ENCODE data around the gene WFDC1. TPM values are rescaled to one million over a fixed set of nuclear protein-coding genes. Genes with fewer than 3 reads are reported as not detected.

Gene WFDC1
- total RNA-seq, 1 experiment from 2014 or later, result not detected

DNA sequence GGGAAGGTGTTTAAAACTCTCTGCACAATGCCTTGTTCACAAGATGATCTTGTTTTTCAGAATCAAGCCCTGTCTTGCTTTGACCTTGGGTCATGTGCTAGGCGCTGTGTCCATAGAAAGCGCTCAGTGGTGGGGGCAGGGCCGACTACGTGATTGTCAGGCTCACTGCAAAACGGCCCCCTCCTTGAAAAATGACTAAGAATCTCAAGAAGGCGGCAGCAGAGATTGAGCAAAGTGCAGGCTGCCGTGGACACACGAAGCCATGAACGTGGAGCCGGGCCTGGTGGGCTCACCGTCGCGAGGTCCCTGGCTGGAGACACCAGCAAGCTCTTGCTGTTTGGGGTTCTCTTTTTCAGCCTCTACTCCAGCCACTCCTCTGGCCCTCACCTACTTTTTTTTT is 83.9 kb downstream of the WFDC1 start:
- Histone ChIP-seq H3K27ac (ENCODE audit: low read length) (no peak overlapping the region), H3K9me3 (ENCODE audit: control insufficient read depth, insufficient read depth, low read depth, low read length) (no peaks in the 10 kb centered on the region), H3K4me1 (ENCODE audit: control insufficient read depth, insufficient read depth, low read length) (no peaks in the 10 kb centered on the region), H3K4me3 (ENCODE audit: low read depth in 2 of 2, low read length in 2 of 2) (no peak overlapping the region), H3K27me3 (ENCODE audit: control insufficient read depth, insufficient read depth, low read length) (no peaks in the 10 kb centered on the region), H3K36me3 (ENCODE audit: control insufficient read depth, insufficient read depth, low read length) (no peaks in the 10 kb centered on the region)
- ATAC-seq (no peak), DNase-seq (ENCODE audit: low read depth, low spot score) (no peak)
- TF ChIP-seq SIN3A (IDR thresholded peaks at IDR 0.05; ENCODE audit: borderline replicate concordance, insufficient read depth, low read depth, low read length), result no peak
- TF ChIP-seq, protein P1, sequence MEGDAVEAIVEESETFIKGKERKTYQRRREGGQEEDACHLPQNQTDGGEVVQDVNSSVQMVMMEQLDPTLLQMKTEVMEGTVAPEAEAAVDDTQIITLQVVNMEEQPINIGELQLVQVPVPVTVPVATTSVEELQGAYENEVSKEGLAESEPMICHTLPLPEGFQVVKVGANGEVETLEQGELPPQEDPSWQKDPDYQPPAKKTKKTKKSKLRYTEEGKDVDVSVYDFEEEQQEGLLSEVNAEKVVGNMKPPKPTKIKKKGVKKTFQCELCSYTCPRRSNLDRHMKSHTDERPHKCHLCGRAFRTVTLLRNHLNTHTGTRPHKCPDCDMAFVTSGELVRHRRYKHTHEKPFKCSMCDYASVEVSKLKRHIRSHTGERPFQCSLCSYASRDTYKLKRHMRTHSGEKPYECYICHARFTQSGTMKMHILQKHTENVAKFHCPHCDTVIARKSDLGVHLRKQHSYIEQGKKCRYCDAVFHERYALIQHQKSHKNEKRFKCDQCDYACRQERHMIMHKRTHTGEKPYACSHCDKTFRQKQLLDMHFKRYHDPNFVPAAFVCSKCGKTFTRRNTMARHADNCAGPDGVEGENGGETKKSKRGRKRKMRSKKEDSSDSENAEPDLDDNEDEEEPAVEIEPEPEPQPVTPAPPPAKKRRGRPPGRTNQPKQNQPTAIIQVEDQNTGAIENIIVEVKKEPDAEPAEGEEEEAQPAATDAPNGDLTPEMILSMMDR (IDR thresholded peaks at IDR 0.05), result no peak
- TF ChIP-seq, protein P2, sequence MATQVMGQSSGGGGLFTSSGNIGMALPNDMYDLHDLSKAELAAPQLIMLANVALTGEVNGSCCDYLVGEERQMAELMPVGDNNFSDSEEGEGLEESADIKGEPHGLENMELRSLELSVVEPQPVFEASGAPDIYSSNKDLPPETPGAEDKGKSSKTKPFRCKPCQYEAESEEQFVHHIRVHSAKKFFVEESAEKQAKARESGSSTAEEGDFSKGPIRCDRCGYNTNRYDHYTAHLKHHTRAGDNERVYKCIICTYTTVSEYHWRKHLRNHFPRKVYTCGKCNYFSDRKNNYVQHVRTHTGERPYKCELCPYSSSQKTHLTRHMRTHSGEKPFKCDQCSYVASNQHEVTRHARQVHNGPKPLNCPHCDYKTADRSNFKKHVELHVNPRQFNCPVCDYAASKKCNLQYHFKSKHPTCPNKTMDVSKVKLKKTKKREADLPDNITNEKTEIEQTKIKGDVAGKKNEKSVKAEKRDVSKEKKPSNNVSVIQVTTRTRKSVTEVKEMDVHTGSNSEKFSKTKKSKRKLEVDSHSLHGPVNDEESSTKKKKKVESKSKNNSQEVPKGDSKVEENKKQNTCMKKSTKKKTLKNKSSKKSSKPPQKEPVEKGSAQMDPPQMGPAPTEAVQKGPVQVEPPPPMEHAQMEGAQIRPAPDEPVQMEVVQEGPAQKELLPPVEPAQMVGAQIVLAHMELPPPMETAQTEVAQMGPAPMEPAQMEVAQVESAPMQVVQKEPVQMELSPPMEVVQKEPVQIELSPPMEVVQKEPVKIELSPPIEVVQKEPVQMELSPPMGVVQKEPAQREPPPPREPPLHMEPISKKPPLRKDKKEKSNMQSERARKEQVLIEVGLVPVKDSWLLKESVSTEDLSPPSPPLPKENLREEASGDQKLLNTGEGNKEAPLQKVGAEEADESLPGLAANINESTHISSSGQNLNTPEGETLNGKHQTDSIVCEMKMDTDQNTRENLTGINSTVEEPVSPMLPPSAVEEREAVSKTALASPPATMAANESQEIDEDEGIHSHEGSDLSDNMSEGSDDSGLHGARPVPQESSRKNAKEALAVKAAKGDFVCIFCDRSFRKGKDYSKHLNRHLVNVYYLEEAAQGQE (IDR thresholded peaks at IDR 0.05; ENCODE audit: insufficient read depth in 1 of 2, low read depth in 2 of 2, low read length in 1 of 2), result no peak
- no peak for TF ChIP-seq TCF7L2 (IDR thresholded peaks at IDR 0.05; ENCODE audit: low read depth, low read length)
- no peak for TF ChIP-seq POLR2AphosphoS5 (IDR thresholded peaks at IDR 0.05; ENCODE audit: low read depth, low read length)
- ChIA-PET POLR2A (no interaction called here), CTCF (no interaction called here)
- BruUV-seq (replicated peaks), result no TSS peak
- in situ Hi-C loops (cut with HindIII; ENCODE audit: low pct_unique_long_range_greater_than_20kb, low sequenced_read_pairs), result no loop called here
- intact Hi-C loops (cut with micrococcal nuclease; ENCODE audit: unreplicated experiment), result no loop called here

DNA sequence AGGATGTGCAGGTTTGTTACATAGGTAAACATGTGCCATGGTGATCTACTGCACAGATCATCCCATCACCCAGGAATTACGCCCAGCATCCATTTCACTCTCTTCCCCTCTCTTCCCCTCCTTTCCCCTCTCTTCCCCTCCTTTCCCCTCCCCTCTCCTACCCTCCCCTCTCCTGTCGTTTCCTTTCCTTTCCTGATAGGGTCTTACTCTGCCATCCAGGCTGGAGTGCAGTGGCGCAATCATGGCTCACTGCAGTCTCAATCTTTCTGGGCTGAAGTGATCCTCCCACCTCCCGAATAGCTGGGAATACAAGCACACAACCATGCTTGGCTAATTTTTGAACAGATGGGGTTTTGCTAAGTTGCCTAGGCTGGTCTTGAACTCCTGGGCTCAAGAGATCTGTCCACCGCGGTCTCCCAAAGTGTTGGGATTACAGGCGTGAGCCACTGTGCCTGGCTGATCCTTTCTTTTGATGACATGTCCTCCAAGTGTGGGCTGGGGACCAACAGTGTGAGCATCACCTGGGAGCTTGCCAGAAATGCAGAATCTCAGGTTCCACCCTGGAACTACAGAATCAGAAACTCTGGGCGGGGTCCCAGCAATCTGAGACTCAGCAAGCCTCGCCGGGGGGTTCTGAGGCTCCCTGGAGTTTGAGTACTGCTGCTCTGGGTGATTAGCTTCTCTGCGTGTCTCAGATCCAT is 84.5 kb downstream of the WFDC1 start:
- Histone ChIP-seq H3K4me1 (ENCODE audit: control insufficient read depth, insufficient read depth, low read length) (no peaks in the 10 kb centered on the region), H3K27ac (ENCODE audit: low read length) (no peak overlapping the region), H3K27me3 (ENCODE audit: control insufficient read depth, insufficient read depth, low read length) (no peaks in the 10 kb centered on the region), H3K4me3 (ENCODE audit: low read depth in 2 of 2, low read length in 2 of 2) (no peak overlapping the region), H3K9me3 (ENCODE audit: control insufficient read depth, insufficient read depth, low read depth, low read length) (no peaks in the 10 kb centered on the region), H3K36me3 (ENCODE audit: control insufficient read depth, insufficient read depth, low read length) (no peaks in the 10 kb centered on the region)
- BruUV-seq (replicated peaks), result no TSS peak
- in situ Hi-C loops (cut with HindIII; ENCODE audit: low pct_unique_long_range_greater_than_20kb, low sequenced_read_pairs), result no loop called here
- ChIA-PET POLR2A (no interaction called here), CTCF (interaction anchor here (0.7 kb wide), 1 partner anchor 195 kb away, joined by 18 read pairs; no protein-coding TSS in a partner anchor)
- intact Hi-C loops (cut with micrococcal nuclease; ENCODE audit: unreplicated experiment), result no loop called here
- TF ChIP-seq TCF7L2 (IDR thresholded peaks at IDR 0.05; ENCODE audit: low read depth, low read length) (no peak), SIN3A (IDR thresholded peaks at IDR 0.05; ENCODE audit: borderline replicate concordance, insufficient read depth, low read depth, low read length) (no peak), POLR2AphosphoS5 (IDR thresholded peaks at IDR 0.05; ENCODE audit: low read depth, low read length) (no peak)
- TF ChIP-seq, protein P2 (IDR thresholded peaks at IDR 0.05; ENCODE audit: insufficient read depth in 1 of 2, low read depth in 2 of 2, low read length in 1 of 2), result no peak
- TF ChIP-seq, protein P1 (IDR thresholded peaks at IDR 0.05), result no peak
- no peak for ATAC-seq
- DNase-seq (ENCODE audit: low read depth, low spot score), result no peak

Measured in Panc1 (cell line).